D341Med (cell line): ENCODE measurements around the gene SPIB.
"Not testable (repeated sequence)": the region's sequence is repeated elsewhere in the genome, so short reads cannot be mapped to it uniquely, and the experiment has no call there.

ENCODE experiments used
- DNase-seq: peaks from one replicate; pipeline ENCODE4 v3.0.0; 2012; ENCODE audit warnings: low spot score

Gene SPIB

GRCh38 chr19:50418176-50419021 lies at the start of gene SPIB:
Gene SPIB (plus strand): TSS chr19:50418938. CDS start chr19:50418963, 25 bp downstream.
- no peak for DNase-seq

DNA sequence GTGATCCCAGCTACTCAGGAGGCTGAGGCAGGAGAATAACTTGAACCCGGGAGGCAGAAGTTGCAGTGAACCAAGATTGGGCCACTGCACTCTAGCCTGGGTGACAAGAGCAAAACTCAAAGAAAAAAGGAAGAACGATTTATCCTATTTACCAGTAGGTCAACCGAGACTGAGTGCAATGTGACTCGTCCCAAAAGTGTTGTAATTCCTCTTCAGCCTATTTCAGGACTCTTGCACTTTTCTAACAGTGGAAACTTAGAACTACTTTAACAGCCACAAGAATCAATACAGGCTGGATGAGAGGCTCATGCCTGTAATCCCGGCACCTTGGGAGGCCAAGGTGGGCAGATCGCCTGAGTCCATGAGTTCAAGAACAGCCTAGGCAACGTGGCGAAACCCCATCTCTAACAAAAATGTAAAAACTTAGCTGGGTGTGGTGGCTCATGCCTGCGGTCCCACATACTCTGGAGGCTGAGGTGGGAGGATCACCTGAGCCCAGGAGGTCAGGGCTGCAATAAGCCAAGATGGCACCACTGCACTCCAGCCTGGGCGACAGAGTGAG lies 46.7 kb upstream of the SPIB start:
- no peak for DNase-seq

GRCh38 chr19:50376166-50377050 lies 42.3 kb upstream of the SPIB start, which contains the start of gene NR1H2:
Gene NR1H2 (plus strand): TSS chr19:50376457. CDS start chr19:50377606, 1,149 bp downstream.
- DNase-seq = peak; percentile 93

- DNase-seq = no peak
These were observed 41.7 kb upstream of the SPIB start for GRCh38 chr19:50377051-50377461.

- DNase-seq = no peak
These were observed 41.2 kb upstream of the SPIB start for GRCh38 chr19:50377517-50377916.

GRCh38 chr19:50378169-50378862 lies 40.4 kb upstream of the SPIB start:
- no peak for DNase-seq

DNA sequence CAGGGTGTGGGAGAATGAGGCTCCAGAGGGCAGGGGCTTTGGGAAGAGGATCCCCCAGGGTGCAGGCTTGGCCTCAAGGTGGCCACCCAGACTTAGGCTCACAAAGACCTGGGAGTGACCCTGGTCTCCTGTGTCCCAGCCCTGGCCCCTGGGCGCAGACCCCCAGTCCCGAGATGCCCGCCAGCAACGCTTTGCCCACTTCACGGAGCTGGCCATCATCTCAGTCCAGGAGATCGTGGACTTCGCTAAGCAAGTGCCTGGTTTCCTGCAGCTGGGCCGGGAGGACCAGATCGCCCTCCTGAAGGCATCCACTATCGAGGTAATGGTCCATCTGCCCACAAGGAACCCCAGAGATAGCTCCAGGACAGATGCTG lies 39.9 kb upstream of the SPIB start:
- DNase-seq = no peak

- DNase-seq = no peak
These were observed 39.1 kb upstream of the SPIB start for GRCh38 chr19:50379602-50380001.

- no peak for DNase-seq
These were observed 38.6 kb upstream of the SPIB start for GRCh38 chr19:50380137-50380536.

DNA sequence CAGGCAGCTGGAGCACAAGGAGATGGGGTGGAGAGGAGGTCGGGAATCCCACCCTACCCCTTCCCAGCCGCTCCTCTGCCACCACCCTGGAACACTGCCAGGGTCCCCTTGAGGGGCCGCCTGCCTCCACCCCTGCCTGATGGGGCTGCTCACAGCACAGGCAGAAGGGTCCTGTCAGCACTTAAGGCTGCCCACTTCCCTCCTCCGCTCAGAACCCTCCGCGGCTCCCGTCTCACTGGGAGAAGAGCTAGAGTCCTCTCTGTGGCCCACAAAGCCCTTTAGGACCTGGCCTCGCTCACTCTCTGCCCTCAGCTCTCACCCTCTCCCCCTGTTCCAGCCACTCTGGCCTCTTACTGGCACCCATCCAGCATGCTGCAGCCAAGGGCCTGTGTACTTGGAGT lies 38.0 kb upstream of the SPIB start:
- no peak for DNase-seq

GRCh38 chr19:50381881-50382729 lies 36.6 kb upstream of the SPIB start:
- DNase-seq = no peak

DNA sequence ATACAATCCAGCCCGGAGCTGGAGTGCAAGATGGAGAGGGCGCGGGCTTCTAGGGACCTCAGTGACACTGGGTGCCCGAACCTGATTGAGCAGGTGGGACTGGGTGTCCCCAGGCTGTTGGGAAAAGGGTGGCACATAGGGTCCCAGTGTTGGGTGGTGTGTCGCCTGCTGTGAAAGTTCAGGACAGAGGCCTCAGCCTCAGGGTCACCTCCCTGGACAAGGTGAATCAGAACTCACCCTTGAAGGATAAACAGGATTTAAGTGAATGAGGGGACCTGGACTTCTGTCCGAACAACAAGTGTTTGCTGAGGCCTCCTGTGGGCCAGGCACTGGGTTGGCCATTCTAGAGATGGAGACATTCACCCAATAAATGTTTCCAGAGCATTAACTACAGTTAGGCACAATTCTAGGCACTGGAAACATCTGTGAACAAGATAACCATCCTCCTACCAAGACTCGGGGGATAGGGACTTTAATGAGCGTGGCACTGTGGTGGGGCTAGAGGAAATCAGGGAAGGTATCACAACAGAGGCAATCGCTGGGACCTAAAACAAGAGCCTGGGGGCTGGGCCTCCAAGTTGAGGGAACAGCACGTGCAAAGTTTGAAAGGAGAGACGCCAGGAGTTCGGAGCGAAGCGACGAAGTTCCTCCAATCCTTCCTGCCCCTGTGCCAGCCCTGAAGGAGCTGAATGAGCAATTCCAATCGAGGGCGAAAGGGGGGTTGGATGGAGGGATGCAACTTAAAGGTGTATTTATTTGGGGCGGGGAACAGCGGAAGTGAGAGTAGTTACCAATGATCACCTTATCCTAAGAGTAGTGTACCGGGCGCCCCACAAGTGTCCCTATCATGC lies 35.5 kb upstream of the SPIB start:
- DNase-seq = peak; percentile 39

DNA sequence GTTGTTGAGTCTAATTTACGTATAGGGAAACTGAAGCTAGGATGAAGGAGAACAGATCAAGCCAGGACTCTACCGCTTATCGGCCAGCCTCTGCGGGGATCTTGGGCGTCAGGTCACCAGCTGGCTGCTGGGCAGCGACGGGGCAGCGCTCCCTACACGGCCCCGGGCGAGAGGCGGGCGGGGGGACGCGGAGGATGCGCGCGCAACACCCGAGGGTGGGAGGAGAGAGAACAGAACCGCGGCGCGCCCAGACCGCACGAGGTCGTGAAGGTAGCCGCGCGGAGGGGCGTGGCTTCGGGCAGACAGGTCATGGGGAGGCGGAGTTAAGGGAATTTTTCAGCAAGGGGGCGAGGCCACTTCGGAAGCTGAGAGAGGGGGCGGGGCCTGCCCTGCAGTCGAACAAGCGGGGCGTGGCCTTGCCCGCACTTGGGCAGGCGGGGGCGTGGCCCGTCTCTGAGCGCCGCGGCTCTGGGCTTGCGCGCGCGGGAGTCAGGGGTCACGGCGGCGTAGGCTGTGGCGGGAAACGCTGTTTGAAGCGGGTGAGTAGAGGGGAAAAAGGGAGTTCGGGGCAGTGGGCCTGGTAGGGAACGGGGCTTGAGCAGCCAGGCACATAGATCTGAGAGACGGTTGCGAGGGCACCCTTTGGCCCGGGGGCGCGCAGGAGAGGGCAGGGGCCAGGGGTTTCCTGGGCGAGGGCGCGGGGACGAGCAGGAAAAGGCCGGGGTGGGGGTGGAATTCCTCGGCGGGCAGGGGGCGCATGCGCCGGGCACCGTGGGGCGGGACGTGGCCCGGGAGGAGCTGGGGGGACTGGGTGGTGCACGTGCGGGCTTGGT lies 34.7 kb upstream of the SPIB start, which contains the start of gene POLD1:
POLD1 (plus strand) TSS at position 496 of the 833 bp plus-strand sequence. CDS start 14,505 bp downstream, outside the sequence.
- peak; percentile 98 for DNase-seq

GRCh38 chr19:50384685-50385535 lies 33.8 kb upstream of the SPIB start:
- DNase-seq = no peak

DNA sequence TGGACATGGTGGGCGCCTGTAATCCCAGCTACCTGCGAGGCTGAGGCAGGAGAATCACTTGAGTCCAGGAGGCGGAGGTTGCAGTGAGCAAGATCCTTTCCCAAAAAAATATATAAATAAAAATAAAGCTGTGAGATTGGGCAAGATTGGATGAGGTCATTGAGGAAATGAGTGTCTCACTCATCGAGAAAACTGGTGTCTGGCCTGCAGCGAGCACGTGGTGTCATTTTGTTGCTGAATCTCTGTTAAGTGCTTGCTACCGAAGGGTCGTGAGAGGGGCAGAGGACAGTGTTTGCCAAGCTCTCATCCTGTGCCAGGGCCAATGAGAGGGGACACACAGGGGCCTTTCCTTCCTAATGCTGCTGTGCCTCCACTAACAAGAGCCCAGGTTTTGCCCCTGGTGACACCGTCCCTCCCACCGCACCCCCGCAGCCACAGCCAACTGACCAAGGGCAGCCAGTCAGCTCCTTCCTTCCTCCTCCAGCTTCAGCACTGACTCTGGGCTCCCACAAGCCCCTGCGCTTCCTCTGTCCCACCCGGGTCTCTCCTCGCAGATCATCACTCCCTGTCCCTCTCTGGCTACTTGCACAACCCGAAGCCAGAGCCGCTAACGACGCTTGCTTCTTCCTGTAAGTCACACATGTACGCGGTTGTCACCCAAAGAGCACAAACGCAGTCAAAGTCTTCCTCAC lies 31.4 kb upstream of the SPIB start:
- no peak for DNase-seq

GRCh38 chr19:50387868-50388245 lies 30.9 kb upstream of the SPIB start:
- no peak for DNase-seq

GRCh38 chr19:50390295-50390694 lies 28.4 kb upstream of the SPIB start:
- not testable (repeated sequence) for DNase-seq
